CD4-positive, alpha-beta memory T cell (primary cell): ENCODE results near the gene KIF1C. TPM values are rescaled to one million over a fixed set of nuclear protein-coding genes. Genes with fewer than 3 reads are reported as not detected.

ENCODE experiments used
- CTCF ChIA-PET: fragments of 350-600 bp; sonication (Branson Sonifier 250); formaldehyde crosslinking; loops from one replicate; lab custom pipeline; 2021; ENCODE audit warnings: inconsistent platforms; ENCODE audit not compliant: partially characterized antibody; lab: Charles Lee
- POLR2A ChIA-PET: fragments of 350-600 bp; sonication (Branson Sonifier 250); formaldehyde crosslinking; loops from one replicate; lab custom pipeline; 2021; ENCODE audit not compliant: partially characterized antibody; lab: Charles Lee
- DNase-seq, 5 donors: peaks; one replicate each; pipeline versions ENCODE4 v3.0.0 to v3.0.0-alpha.2; 2020 to 2022; ENCODE audit warnings: mixed read lengths in 1 of 5
- H3K27ac ChIP-seq: one replicate; pipeline ENCODE4 v1.7.0; 2013; ENCODE audit warnings: low read depth, low read length
- H3K27me3 ChIP-seq: 2 replicates; pipeline ENCODE4 v1.7.0; 2013; ENCODE audit warnings: mild to moderate bottlenecking, low read length, moderate library complexity; ENCODE audit not compliant: insufficient read depth
- H3K36me3 ChIP-seq: 2 replicates; pipeline ENCODE4 v1.7.0; 2013; ENCODE audit warnings: mild to moderate bottlenecking, low read length, moderate library complexity; ENCODE audit not compliant: insufficient read depth
- H3K4me1 ChIP-seq: 2 replicates; pipeline ENCODE4 v1.7.0; 2013; ENCODE audit warnings: mild to moderate bottlenecking, low read length, moderate library complexity; ENCODE audit not compliant: insufficient read depth
- H3K4me3 ChIP-seq, 2 donors: one replicate each; pipeline ENCODE4 v1.7.0; 2013; ENCODE audit warnings: low read length in 2 of 2, mild to moderate bottlenecking in 1 of 2
- H3K9me3 ChIP-seq, 2 donors: one replicate each; pipeline ENCODE4 v1.7.0; 2013; ENCODE audit warnings: low read length in 2 of 2, control low read depth in 1 of 2; ENCODE audit not compliant: control insufficient read depth in 1 of 2
- H3K27ac Mint-ChIP-seq, 7 donors: one replicate each; pipeline ENCODE4 v1.8.0; 2020 to 2021; ENCODE audit warnings: mixed read lengths in 7 of 7, mild to moderate bottlenecking in 6 of 7, inconsistent platforms in 3 of 7, moderate library complexity in 3 of 7
- H3K27me3 Mint-ChIP-seq, 2 donors: one replicate each; pipeline ENCODE4 v1.8.0; 2020 to 2021; ENCODE audit warnings: mixed read lengths in 2 of 2
- H3K36me3 Mint-ChIP-seq, 2 donors: one replicate each; pipeline ENCODE4 v1.8.0; 2020 to 2021; ENCODE audit warnings: mixed read lengths in 2 of 2, inconsistent platforms in 1 of 2, mild to moderate bottlenecking in 1 of 2
- H3K4me1 Mint-ChIP-seq, 4 donors: one replicate each; pipeline ENCODE4 v1.8.0; 2020 to 2021; ENCODE audit warnings: mixed read lengths in 4 of 4, mild to moderate bottlenecking in 1 of 4
- H3K4me3 Mint-ChIP-seq, 8 donors: one replicate each; pipeline ENCODE4 v1.8.0; 2020 to 2021; ENCODE audit warnings: mixed read lengths in 8 of 8, mild to moderate bottlenecking in 7 of 8, moderate library complexity in 6 of 8, inconsistent platforms in 3 of 8
- H3K9me3 Mint-ChIP-seq, 8 donors: one replicate each; pipeline ENCODE4 v1.8.0; 2020 to 2021; ENCODE audit warnings: mixed read lengths in 8 of 8, mild to moderate bottlenecking in 5 of 8, inconsistent platforms in 3 of 8, moderate library complexity in 1 of 8
- intact Hi-C: fragments of 100-400 bp; cut with micrococcal nuclease; formaldehyde crosslinking; loops from one replicate; pipeline ENCODE4 v1.15.1; 2023
- polyA plus RNA-seq, 2 donors: library from polyadenylated mRNA; unstranded; fragments of 300-500 nt; fragmentation: Illumina TruSeq; gene quantifications; one replicate each; pipeline ENCODE4 v1.2.3, GENCODE V29; 2021
- total RNA-seq, 2 experiments: library from RNA; stranded (reverse); gene quantifications; one replicate each; pipeline ENCODE4 v1.2.3, GENCODE V29; 2021

Gene KIF1C
- total and polyA plus RNA-seq, 4 experiments from 2014 or later, result 1.8 to 36.9 (median 20.3) TPM

DNA sequence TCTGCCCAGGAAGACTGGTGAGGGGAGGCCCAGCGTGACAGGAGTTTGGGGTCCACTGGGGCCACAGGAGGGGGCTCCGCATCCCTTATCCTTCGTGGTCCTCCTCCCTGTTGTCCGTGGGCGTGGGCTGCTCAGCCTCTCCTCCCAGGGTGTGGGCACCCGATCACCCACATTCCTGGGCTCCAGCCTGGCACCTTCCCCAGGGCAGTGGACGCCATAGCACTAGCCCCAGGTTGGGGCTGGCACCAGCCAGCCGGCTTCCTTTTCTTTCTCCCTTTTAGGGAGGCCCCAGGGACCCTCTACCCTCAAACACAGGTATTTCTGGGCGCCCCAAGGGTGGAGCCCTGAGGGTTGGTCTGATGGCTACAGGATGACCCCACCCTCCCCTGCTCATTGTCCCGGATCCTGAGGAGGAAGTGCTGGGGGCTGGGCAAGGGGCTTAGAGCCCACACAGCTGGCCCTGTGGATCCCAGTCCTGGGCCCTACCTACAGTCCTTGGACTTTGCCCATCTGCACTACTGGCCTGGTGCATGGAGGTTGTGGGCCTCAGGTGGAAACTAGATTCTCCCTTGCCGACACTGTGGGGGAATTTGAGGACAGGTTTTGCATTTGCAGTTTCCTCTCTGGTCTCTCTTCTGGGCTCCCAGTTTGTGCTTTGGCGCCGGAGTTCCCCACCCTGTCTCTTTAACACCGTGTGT is 1.1 kb downstream of the KIF1C start:
- Histone ChIP-seq H3K4me1 (peaks cover 22% of the 10 kb centered on the region), H3K27ac (peak overlapping the region; percentile 79), H3K27me3 (no peaks in the 10 kb centered on the region), H3K36me3 (peaks cover 20% of the 10 kb centered on the region), H3K4me3 (peak overlapping the region; percentile 36 to 72), H3K9me3 (no peaks in the 10 kb centered on the region)
- no peaks in the 10 kb centered on the region for H3K27me3 Mint-ChIP-seq
- CTCF ChIA-PET, result interaction anchor here (2.5 to 2.9 kb wide), 2 partner anchors 11 to 63 kb away, joined by 16 read pairs; partner anchors contain the start of gene CAMTA2
- H3K4me1 Mint-ChIP-seq, result peaks cover 10 to 42% (median 24%) of the 10 kb centered on the region in 4 donors
- peak overlapping the region; percentile 9 to 94 (median 73) for H3K27ac Mint-ChIP-seq
- POLR2A ChIA-PET, result interaction anchor here (1.3 to 3.3 kb wide), 9 partner anchors 11 to 112 kb away, joined by 3 to 64 read pairs (median 18); partner anchors contain the start of genes CAMTA2, PFN1, RNF167 and SLC25A11
- H3K9me3 Mint-ChIP-seq, result no peaks in the 10 kb centered on the region
- peak overlapping the region; percentile 77 to 89 (median 82) for H3K4me3 Mint-ChIP-seq
- peak in 1 of 5 donors; percentile 9 for DNase-seq
- intact Hi-C loops, result loop anchor here (2.0 to 5.0 kb wide), 2 partner anchors 58 to 287 kb away; partner anchors contain the start of genes ARRB2, RNF167 and SLC25A11
- peaks cover 22 to 33% of the 10 kb centered on the region in 2 donors for H3K36me3 Mint-ChIP-seq

DNA sequence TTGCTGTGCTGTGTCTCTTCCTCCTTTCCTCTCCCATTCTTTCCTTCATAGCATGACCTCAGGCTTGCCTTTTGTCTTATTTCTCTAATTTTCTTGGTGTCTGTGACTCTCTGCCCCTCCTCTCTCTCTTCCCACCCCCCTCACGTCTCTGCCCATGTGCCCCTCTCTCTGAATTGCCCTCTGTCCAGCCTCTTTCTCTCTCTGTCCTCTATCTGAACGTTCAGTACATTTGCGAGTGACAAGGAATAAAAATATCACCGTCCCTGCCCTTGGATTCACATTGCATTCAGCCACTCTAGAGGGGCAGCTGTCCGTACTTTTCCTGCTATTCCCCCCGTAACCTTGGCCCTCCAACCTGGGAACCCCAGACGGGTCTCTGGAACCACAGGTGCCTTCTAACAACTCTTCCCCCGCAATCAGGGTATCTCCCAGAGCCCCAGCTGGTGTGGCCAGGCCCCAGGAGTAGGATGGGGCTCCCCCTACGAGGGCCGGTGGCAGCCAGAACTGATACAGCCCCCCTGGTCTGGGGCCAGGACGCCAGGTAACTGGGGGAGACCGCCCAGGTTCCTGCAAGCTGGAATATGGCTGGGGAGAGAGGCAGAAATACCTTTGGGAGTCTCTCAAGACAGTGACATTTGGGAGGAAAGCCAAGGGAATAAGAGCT is 1.8 kb downstream of the KIF1C start:
- Mint-ChIP-seq H3K4me3 (peak overlapping the region; percentile 72 to 89 (median 81)), H3K4me1 (peaks cover 10 to 42% (median 24%) of the 10 kb centered on the region in 4 donors), H3K9me3 (no peaks in the 10 kb centered on the region), H3K27me3 (no peaks in the 10 kb centered on the region), H3K36me3 (peaks cover 29 to 40% of the 10 kb centered on the region in 2 donors), H3K27ac (peak overlapping the region; percentile 22 to 94 (median 53))
- Histone ChIP-seq H3K36me3 (peaks cover 27% of the 10 kb centered on the region), H3K27ac (peak overlapping the region; percentile 79), H3K4me1 (peaks cover 22% of the 10 kb centered on the region), H3K27me3 (no peaks in the 10 kb centered on the region), H3K9me3 (no peaks in the 10 kb centered on the region), H3K4me3 (no peak overlapping the region)
- ChIA-PET CTCF (interaction anchor here (1.2 kb wide), 1 partner anchor 97 kb away, joined by 3 read pairs; the partner anchor contains the start of gene CHRNE), POLR2A (interaction anchor here (1.3 to 3.3 kb wide), 2 partner anchors 11 to 32 kb away, joined by 3 to 18 read pairs; no protein-coding TSS in a partner anchor)
- intact Hi-C loops, result loop anchor here (2.0 to 5.0 kb wide), 2 partner anchors 59 to 287 kb away; partner anchors contain the start of genes ARRB2, RNF167 and SLC25A11
- no peak for DNase-seq

GRCh38 chr17:5000237-5000639 is 2.5 kb downstream of the KIF1C start:
- Mint-ChIP-seq H3K36me3 (peaks cover 36 to 47% of the 10 kb centered on the region in 2 donors), H3K27me3 (no peaks in the 10 kb centered on the region), H3K4me1 (peaks cover 10 to 36% (median 21%) of the 10 kb centered on the region in 4 donors), H3K4me3 (peak overlapping the region in 1 of 8 donors; percentile 43), H3K9me3 (no peaks in the 10 kb centered on the region), H3K27ac (peak overlapping the region in 2 of 7 donors; percentile 33 to 42)
- Histone ChIP-seq H3K4me3 (no peak overlapping the region), H3K27me3 (no peaks in the 10 kb centered on the region), H3K36me3 (peaks cover 31% of the 10 kb centered on the region), H3K4me1 (peaks cover 22% of the 10 kb centered on the region), H3K27ac (peak overlapping the region; percentile 9), H3K9me3 (no peaks in the 10 kb centered on the region)
- POLR2A ChIA-PET, result interaction anchor here (1.3 kb wide), 1 partner anchor 12 kb away, joined by 3 read pairs; no protein-coding TSS in a partner anchor
- no peak for DNase-seq
- CTCF ChIA-PET, result interaction anchor here (1.2 kb wide), 1 partner anchor 98 kb away, joined by 3 read pairs; the partner anchor contains the start of gene CHRNE
- intact Hi-C loops, result no loop called here

DNA sequence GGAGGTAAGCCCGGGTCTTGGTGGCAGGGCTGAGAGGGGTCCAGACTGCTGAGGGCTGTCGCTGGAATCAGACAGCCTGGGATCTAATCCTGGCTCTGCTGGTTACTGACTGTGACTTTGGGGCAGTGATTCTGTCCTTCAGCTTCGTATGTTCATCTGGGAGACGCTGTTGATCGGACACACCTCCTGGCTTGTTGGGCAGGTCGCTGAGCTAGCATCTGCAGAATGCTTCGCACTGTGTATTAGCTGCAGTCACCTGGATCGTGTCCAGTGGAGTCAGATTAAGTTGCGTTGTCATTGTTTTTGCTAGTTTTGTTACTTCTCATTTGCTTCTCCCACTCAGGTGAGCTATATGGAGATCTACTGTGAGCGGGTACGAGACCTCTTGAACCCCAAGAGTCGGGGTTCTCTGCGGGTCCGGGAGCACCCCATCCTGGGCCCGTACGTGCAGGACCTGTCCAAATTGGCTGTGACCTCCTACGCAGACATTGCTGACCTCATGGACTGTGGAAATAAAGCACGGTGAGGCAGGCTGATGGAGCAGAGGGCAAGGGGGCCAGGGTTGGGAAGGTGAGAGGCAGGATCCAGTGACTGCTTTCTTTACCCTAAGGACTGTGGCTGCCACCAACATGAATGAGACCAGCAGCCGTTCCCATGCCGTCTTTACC is 4.5 kb downstream of the KIF1C start:
- no peak overlapping the region for H3K4me3 Mint-ChIP-seq
- Histone ChIP-seq H3K4me1 (peaks cover 16% of the 10 kb centered on the region), H3K9me3 (no peaks in the 10 kb centered on the region), H3K27ac (no peak overlapping the region), H3K27me3 (no peaks in the 10 kb centered on the region), H3K4me3 (no peak overlapping the region), H3K36me3 (peaks cover 36% of the 10 kb centered on the region)
- ChIA-PET CTCF (no interaction called here), POLR2A (interaction anchor here (2.0 kb wide), 1 partner anchor 62 kb away, joined by 10 read pairs; the partner anchor contains the start of genes RNF167 and SLC25A11)
- H3K4me1 Mint-ChIP-seq, result peaks cover 8 to 24% (median 15%) of the 10 kb centered on the region in 4 donors
- DNase-seq, result no peak
- H3K27me3 Mint-ChIP-seq, result no peaks in the 10 kb centered on the region
- intact Hi-C loops, result no loop called here
- H3K36me3 Mint-ChIP-seq, result peaks cover 46 to 57% of the 10 kb centered on the region in 2 donors
- peaks cover 0 to 2% (median 0%) of the 10 kb centered on the region in 8 donors for H3K9me3 Mint-ChIP-seq
- H3K27ac Mint-ChIP-seq, result peak overlapping the region in 2 of 7 donors; percentile 35 to 66

DNA sequence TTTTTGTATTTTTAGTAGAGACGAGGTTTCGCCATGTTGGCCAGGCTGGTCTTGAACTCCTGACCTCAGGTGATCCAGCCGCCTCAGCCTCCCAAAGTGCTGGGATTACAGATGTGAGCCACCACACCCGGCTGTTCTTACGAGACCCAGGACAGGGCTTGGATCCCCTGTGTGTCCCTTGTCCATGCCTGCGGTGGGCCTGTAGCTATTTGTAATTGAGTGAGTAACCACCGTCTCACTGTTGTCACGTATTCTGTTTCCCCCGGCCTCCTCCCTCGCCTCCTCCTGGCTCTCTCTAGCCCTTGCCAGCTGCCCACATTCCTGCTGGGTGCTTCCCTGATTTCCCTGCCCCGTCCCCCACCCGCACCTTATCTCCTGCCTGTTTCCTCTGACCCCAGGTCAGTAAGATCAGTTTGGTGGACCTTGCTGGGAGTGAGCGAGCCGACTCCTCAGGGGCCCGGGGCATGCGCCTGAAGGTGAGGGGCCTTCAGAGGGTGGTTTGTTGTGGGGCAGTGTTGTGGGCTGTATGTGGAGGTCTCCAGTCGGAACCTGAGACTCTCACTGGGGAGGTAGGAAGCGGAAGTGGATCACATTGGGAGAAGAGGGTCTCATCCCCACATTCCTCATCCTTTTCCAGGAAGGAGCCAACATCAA is 5.6 kb downstream of the KIF1C start:
- ChIA-PET CTCF (no interaction called here), POLR2A (no interaction called here)
- intact Hi-C loops, result no loop called here
- Mint-ChIP-seq H3K27ac (peak overlapping the region in 1 of 7 donors; percentile 67), H3K4me3 (no peak overlapping the region), H3K4me1 (peaks cover 8 to 24% (median 15%) of the 10 kb centered on the region in 4 donors), H3K27me3 (no peaks in the 10 kb centered on the region), H3K9me3 (peaks cover 0 to 2% (median 0%) of the 10 kb centered on the region in 8 donors), H3K36me3 (peaks cover 54 to 68% of the 10 kb centered on the region in 2 donors)
- DNase-seq, result no peak
- no peak overlapping the region for H3K27ac ChIP-seq
- H3K4me1 ChIP-seq, result peaks cover 15% of the 10 kb centered on the region
- no peak overlapping the region for H3K4me3 ChIP-seq
- H3K27me3 ChIP-seq, result no peaks in the 10 kb centered on the region
- H3K9me3 ChIP-seq, result no peaks in the 10 kb centered on the region
- H3K36me3 ChIP-seq, result peaks cover 36% of the 10 kb centered on the region

- DNase-seq, result no peak
- Histone ChIP-seq H3K9me3 (no peaks in the 10 kb centered on the region), H3K4me1 (no peaks in the 10 kb centered on the region), H3K4me3 (no peak overlapping the region), H3K27me3 (no peaks in the 10 kb centered on the region), H3K27ac (no peak overlapping the region), H3K36me3 (peaks cover 12% of the 10 kb centered on the region)
- peak overlapping the region in 3 of 7 donors; percentile 20 to 68 (median 50) for H3K27ac Mint-ChIP-seq
- POLR2A ChIA-PET, result no interaction called here
- peaks cover 0 to 2% (median 0%) of the 10 kb centered on the region in 8 donors for H3K9me3 Mint-ChIP-seq
- no peaks in the 10 kb centered on the region for H3K27me3 Mint-ChIP-seq
- no peak overlapping the region for H3K4me3 Mint-ChIP-seq
- H3K36me3 Mint-ChIP-seq, result peaks cover 20 to 41% of the 10 kb centered on the region in 2 donors
- CTCF ChIA-PET, result no interaction called here
- intact Hi-C loops, result no loop called here
- peaks cover 0 to 3% (median 0%) of the 10 kb centered on the region in 4 donors for H3K4me1 Mint-ChIP-seq
These were observed 14.2 kb downstream of the KIF1C start for GRCh38 chr17:5011928-5012327.
